ENCODE results near the gene TEX2.
A peak's percentile ranks its signal among the peaks of the same experiment; 100 is the strongest.
"Not testable (repeated sequence)": the region's sequence is repeated elsewhere in the genome, so short reads cannot be mapped to it uniquely, and the experiment has no call there.

TEX2 gene

DNA sequence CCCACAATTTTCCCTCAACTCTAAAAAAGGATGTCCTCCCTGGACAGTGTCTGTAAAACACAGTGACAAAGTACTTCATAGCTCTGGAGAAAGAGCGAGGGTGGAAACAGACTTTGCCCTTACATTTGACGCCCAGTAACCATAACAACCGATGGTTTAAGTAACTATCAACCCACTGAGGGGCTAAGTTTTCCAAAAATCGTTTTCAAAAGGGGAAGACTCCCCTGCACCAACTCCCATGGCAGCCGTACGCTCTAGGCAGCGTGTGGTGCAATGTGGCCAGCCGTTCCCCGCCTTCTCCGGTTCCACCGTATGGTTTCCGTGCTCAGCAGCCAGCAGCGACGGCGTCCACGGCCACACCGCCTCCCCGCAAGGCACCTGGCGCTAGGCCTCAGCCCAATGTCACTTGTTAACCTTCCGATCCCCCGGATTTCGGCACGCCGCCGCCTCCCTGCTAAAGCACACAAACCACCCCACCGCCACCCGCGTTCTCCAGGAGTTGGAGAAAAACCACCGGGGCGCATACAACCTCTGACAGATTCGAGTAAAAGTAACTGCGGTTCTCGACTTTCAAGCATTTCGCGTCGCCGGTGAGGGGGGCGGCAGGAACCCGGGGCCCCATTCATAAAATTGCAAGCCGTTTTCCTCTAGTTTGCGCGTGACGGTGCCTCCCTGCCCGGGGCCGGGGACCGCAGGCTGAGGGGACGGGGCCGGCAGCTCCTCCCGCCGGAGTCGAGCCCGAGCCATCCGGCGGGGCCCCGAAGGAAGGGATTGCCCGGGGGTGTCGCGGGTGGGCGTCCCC, 661 bp downstream of the TEX2 start:
- DNase-seq: peak; percentile 57 to 59

DNA sequence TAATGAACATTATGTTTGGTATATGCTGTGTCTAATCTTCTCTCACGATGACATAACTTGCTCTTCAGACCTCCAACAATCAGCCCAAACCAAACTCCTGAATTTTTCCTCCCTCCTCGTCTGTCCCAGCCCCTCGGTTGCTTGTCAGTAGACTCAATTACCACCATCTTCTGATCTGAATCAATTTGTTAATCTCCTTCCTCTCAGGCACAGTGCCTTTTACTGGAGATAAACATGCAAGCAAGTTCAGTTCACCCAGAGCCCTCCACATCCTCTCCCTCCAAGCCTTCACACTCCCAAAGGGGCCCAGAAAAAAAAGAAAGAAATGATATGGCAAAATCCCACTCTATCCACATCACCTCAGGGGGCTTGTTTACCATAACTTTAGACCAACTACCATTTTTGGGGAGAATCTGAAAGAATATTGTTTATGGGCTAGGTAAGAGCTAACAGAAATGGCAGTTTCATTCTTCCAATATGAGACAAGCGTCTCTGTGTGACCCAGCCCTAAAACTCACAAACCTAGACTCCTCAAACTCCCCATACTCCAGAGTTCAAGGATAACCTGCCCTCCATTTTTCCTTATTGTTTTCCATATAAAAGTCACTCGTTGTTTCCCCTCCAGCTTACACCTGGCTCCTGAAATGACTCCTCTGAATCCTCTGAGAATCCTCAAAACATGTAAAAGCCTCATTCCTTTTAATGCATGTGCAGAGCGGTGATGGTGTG, 1.5 kb downstream of the TEX2 start:
- DNase-seq: no peak

DNA sequence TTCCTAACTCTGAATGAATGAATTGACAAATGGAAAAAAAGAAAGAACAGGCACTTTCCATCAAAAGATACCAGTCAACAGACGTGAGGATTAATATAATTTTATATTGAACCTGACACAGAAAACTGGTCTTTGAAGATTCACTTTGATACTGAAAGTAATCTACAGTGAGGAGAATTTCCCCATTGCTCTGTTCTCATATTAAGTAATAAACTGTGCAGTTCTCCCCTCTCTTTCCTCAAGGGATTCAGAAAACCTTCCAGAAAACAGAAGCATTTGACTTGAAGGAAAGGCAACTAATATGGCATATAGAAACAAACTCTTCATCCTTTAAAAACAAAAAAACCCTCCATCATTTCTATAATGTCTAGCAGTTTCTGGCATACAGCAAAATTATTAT, 2.2 kb downstream of the TEX2 start:
- DNase-seq: no peak

DNA sequence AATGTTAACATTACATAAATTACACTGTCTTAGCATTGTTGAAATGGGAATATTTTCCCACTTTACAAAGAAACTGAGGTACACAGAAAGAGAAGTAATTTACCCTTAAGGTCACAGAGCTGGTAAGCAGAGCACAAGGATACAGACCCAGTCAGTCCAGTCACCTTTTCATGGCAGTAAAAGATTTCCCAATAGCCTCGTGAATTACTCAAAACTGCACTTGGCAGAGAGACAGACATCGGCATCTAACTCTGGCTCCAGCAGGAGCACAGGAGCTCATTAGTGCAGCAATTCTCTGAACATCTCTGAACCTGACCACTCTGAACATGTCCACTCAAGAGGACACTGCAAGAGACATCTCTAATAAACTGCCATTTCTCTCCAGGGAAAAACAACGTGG, 3.1 kb downstream of the TEX2 start:
- DNase-seq: no peak

DNA sequence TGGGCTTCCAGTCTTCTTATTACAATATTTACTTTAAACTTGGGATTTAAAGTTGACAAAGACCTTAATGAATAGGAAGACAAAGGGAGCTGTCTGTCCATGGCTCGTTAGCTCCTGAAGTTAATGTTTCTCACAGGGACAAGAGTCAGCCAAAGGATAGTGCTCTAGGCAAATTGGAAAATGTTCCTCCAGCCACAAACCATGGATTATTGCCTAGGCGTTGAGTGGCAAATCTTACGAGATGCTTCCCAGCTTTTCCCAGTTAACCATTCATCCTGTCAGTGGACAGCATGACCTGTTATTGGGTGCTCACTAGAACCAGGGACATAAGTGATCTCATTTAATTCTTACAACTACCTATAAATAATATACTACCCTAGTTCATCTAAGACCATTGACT, 3.6 kb downstream of the TEX2 start:
- no peak for DNase-seq

DNA sequence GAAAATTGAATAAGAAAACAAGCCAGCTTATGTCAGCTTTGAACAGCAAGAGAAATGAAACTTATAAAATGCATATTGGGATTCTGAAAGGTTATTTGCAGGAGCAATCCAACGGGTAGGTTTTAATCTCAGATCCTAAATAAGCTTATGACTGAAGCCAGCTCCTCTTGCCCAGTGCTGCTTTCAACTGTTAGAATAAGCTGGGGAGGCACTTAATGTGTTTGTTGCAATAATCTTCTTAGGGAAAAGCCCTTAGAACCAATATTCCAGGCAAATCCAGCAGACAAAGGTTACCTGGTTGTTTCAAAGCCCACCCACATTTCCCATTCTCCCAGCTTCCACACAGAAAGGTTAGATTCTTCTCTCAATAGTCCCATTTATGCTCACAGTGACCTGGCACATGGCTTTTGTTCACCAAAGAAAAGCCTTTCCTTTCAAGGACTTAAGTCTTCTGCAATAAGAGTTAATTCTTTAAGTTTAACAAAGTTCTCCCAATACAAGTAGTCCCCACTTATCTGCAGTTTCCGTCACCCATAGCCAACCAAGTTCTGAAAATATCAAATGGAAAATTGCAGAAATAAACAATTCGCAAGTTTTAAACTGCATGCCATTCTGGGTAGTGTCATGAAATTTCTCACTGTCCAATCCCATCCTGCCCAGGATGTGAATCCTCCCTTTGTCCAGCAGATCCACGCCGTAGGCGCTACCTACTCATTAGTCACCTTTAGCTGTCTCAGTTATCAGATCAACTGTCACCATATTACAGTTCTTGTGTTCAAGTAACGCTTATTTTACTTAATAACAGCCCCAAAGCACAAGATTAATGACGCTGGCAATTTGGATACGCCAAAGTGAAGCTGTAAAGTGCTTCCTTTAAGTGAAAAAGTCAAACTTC, 5.9 kb downstream of the TEX2 start:
- no peak for DNase-seq

DNA sequence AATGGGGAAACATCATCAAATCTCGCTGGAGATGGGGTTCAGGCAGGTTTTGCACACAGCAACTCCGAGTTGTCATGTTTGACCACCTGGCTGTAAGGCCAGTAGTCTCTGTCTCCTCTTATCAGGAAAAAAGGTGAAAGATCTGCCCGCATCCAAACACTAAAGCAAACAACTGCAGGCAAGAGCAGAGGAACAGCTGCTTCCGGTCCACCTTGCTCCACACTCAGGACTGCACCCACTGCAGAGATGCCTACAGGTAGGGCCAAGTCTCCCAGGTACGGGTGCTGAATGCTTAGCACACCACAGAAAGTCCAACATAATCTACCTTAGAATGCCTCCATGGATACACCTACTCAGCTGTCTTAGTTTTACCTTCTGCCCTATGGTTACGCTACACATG, 7.3 kb downstream of the TEX2 start:
- no peak for DNase-seq

DNA sequence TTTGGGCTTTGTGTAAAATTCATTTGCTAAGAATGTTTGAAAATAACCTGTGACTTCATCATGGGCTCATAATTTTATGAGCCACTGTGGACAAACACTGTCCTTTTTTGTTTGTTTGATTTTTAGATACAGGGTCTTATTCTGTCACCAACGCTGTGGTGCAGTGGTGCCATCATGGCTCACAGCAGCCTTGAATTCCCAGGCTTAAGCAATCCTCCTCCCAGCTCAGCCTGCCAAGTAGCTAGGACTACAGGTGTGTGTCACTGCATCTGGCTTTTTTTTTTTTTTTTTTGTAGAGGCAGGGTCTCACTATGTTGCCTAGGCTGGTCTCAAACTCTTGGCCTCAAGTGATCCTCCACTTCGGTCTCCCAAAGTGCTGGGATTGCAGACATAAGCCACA, 8.3 kb downstream of the TEX2 start:
- DNase-seq: no peak

DNA sequence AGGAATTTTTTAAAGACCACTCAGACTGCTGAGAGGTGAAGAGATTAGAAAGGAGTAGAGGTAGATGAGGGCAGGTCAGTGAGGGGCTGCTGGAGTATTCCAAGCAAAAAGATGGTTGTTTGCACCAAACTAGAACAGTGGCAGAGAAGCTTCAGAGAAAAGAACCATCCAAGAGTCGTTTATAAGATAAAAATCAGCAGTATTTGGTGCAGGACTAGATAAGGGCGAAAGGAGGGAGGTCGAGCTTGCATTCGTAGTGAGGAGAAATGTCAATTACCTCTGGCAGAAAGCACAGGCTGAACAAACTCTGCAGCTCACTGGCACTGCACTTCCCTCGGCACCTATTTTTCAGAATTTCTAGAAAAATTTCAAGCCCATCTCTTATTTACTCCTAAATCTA, 9.6 kb downstream of the TEX2 start:
- DNase-seq: no peak

DNA sequence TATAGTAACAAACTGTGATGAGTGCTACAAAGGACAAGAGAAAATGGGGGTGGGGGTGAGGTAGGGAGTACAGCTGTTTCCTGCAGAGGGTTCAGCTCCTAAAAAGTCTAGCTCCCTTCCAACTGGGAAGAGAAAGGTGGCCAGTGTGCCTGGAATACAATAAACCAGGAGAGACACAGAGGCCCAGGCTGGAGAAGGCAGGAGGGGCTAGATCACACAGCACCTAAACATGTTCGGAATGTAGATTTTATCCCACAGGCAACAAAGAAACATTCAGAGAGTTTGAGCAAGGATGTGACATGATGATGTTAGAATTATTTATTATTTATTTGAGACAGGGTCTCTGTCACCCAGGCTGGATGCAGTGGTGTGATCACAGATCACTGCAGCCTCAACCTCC, 10.2 kb downstream of the TEX2 start:
- no peak for DNase-seq

DNA sequence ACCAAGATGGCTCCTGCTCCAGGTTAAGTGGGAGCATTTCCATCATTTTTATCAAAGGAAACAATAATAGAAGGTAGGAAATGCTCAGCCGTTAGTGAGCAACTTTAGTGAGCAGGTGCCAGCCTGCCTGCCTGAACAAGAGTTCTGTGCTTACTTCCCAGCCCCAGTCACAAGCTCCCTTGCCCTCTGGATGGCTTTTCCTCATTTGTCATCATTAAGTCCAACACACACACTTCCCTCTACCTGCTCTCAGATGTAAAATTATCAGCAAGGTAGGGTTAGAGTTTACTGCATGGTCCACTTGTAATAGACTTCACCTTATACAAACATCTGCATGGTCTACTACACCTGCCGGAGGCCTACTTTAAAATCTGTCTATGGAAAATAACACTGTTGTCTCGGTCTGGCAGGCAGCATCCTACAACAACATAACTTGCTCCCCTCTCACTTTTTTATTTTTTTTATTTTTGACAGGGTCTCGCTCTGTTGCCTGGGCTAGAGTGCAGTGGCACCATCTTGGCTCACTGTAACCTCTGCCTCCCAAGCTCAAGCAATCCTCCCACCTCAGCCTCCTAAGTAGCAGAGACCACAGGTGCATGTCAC, 12.7 kb downstream of the TEX2 start:
- no peak for DNase-seq

DNA sequence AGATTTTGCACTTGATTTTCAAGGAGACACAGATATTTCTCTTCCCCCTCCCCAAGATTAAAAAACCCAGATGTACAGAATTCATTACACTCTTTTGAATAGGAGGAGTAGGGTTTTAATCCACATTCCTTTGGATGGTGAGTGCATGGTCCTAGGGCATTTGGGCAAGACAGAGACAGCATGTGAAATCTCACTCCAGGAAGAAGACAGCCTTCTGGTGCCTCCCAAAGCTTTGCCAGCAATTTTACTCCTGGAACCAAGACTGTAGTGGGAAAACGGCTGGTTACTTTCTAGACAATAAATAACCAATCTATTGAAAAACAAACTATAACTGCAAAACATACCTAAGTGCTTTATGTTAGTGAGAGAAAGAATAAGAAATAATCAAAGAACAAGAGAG, 15.2 kb downstream of the TEX2 start:
- no peak for DNase-seq

DNA sequence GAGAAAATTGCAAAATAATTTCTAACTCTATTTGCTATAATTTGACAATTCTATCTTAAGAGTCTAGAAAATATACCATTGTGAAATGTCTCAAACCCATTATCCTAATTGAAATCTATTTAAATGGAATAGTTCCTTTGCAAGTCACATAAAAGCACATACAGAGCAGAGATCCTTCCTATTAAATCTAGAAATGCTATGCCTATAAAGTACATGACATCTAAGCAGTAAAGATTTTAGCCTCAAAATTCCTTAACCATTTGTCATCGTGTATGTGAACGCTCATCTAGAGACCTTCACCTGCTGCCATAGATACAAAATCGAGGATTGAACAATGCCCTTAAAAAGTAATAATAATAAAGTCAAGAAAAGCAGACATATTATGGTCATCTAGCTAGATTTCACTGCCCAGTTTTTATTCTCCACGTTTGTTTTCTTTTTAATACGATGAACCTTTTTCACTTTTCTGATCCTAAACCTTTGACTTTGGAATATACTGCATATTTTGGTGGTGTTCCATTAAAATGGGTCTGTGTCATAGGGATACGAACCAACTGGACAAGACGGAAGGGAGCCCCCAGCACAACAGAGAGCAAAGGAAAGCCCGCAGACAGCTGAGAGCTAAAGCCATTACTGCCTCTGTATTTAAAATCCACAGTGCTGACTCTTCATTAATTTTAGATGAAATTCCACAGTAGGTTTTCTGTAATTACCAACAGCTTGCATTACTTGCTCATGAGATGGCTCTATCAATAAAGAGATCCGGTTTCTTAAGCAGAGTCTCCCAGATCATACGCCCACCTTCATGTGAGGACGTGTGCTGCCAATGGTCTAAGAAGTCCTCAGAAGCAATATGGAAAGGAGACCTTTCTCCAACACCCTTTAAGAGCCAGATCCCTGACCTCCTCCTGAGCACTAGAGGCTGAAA, 17.6 kb downstream of the TEX2 start:
- no peak for DNase-seq

DNA sequence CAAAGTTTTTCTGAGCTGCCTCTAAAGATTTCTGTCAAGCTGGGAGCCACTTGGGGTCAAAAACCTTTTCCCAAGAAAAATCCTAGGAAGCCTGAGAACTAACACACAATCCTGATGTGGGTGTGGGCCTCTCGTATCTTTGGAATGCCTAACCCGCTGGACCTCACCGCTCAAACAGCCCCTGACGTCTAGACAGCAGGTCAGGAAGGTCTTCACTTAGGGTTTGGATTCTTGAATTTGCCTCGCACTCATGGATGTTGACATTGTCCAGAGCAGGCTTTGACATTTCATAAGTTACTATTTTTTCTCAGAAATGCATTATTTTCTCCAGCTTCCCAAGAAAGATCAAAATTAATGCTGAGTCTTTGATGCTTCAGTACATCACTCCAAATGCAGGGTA, 18.9 kb downstream of the TEX2 start:
- DNase-seq: no peak

DNA sequence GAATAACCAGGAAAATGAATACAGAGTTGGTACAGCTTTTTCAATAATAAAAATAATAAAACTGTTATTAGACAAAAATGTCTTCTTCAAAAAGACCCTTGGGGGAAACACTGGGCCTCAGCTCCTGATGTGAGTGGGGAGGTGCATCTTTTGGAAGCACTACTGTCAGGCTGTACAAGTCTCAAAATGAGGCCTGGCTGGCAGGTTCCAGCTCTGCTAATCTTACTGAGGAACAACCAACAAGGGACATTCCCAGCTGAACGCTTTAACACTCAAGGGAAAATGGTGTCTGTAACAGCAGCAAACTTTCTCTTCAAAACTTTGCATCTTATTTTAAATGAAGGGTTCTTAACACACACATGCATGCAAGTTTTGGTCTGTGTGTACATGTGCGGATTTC, 19.7 kb downstream of the TEX2 start:
- DNase-seq: no peak

DNA sequence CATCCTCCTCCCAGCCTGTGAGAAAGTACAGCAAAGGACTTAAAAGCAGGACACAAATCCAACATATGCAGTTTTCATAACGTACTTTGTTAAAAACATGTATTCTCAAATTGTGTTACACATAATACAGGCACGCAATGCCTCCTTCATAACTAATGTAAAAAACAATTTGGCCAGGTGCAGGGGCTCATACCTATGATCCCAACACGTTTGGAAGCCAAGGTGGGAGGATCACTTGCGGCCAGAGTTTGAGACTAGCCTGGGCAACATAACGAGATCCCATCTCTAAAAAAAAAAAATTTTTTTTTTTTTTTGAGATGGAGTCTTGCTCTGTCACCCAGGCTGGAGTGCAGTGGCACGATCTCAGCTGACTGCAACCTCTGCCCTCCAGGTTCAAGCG, 20.4 kb downstream of the TEX2 start:
- DNase-seq: no peak

DNA sequence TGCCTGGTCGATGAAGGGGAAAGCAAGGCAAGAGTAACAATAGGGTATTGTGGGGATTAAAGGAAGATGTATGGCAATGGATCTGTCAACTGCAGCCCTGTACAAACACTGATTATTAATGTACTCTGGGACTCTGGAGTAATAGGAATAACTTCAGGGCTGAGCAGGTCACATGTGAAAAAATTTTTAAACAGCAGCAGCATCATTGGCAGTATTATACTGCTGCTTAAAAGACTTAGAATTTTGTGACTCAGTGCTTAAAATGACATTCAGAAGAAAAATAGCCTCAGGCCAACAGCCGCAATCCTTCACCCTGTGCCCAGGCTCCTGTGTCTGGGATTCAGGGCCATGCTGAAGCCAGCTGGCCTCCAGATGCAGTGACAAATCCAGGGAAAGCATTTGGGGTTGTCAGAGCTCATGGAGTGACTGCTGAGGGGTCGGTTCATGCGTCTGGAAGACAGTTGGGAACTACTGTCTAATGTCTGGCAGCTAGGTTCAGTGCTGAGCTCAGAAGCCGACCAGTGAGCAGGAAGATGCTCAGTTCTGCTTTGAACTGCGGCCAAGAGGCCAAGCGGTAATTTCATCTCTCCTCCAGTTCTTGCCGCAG, 22.2 kb downstream of the TEX2 start:
- DNase-seq: no peak

DNA sequence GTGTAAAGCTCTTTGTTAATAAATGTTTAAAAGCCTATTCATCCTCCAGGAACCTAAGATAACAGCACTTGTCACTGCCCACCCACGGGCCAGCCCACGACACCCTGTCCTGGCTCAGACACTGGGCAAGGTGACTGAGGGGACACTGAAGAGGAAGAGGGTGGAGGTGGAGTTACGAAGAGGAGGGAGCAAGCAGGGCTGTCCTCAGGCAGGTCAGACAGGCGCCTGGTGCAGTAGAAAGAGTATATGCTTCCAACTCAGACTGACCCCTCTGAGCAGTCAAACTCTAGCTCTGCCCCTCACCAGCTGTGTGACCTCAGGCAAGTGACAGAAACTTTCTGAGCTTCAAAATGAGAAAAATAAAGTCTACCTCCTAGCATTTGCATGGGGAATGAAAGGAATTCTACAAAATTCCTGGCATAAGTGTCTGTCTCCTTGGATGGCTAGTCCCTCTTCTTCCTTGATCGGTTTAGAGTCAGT, 22.8 kb downstream of the TEX2 start:
- no peak for DNase-seq

DNA sequence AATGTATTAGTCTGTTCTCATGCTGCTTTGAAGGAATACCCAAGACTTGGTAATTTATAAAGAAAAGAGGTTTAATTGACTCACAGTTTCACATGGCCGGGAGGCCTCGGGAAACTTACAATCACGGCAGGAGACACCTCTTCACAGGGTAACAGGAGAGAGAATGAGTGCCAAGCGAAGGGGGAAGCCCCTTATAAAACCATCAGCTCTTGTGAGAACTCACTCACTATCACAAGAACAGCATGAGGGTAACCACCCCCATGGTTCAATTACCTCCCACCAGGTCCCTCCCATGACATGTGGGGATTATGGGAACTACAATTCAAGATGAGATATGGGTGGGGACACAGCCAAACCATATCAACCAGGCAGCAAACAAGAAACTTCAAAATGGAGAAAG, 24.6 kb downstream of the TEX2 start:
- DNase-seq: not testable (repeated sequence)

DNA sequence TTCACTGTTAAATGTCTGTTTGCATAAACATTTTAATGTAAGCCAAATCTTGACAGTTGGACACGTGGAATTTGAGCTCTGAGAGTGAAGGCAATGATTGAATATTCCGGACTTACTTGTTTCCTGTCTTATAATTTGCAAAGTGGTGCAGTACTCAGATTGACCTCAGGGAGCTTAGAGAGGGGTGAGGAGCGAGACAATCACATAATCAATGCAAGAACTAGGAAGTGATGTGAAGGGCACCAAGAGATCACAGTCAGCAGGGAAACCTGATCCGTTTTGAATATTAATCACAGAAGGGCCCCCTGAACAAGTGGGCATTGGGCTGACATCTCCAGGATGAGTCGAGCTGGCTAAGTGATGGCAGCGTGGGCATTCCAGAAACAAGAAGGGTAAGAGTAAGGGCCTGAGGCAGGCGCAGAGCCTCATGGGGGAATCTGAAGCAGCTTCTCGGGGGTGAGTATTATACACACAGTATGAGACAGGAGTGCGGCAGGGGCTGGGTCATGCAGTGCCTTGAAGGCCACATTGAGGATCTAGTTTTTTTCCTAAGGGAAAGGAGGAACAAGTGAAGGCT, 26.1 kb downstream of the TEX2 start:
- no peak for DNase-seq

DNA sequence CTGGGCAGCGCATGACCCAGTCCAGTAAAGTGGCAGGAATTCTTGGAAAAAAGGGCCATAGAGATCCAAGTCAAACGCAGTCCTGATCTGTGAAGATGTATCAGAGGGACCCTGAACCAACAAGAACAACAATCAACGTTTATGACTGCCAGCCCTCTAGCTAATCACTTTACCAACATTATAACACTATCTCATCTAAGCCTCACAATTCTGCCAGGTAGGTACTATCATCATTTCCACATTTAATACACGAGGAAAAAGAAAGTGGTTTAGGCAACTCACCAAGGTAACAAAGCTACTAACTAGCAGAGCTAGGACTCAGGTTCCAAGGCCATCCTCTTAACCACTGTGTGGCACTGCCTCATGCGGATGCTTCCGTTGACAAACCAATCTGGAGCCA, 28.1 kb downstream of the TEX2 start:
- DNase-seq: no peak
